Endodermal cell (in vitro differentiated cells): Measurements from ENCODE around the gene ASF1A. TPM values are rescaled to one million over a fixed set of nuclear protein-coding genes. Genes with fewer than 3 reads are reported as not detected.

ENCODE experiments used
- DNase-seq: peaks from one replicate; pipeline ENCODE4 v3.0.0-alpha.2; 2017
- H3K27ac ChIP-seq: 2 replicates; pipeline ENCODE4 v1.5.1; 2013; ENCODE audit warnings: mild to moderate bottlenecking, low read depth, low read length, moderate library complexity
- H3K27me3 ChIP-seq: 2 replicates; pipeline ENCODE4 v1.6.1; 2013; ENCODE audit warnings: mild to moderate bottlenecking, low read length, moderate library complexity; ENCODE audit not compliant: insufficient read depth, control insufficient read depth, poor library complexity, severe bottlenecking
- H3K36me3 ChIP-seq: 2 replicates; pipeline ENCODE4 v1.7.0; 2013; ENCODE audit warnings: mild to moderate bottlenecking, low read length, moderate library complexity; ENCODE audit not compliant: control insufficient read depth, insufficient read depth
- H3K4me1 ChIP-seq: one replicate; pipeline ENCODE4 v1.7.0; 2013; ENCODE audit warnings: low read length; ENCODE audit not compliant: control insufficient read depth, insufficient read depth
- H3K4me3 ChIP-seq: 2 replicates; pipeline ENCODE4 v1.5.1; 2013; ENCODE audit warnings: mild to moderate bottlenecking, low read length, moderate library complexity
- H3K9ac ChIP-seq: 2 replicates; pipeline ENCODE4 v1.6.1; 2013; ENCODE audit warnings: mild to moderate bottlenecking, low read length, moderate library complexity; ENCODE audit not compliant: poor library complexity, severe bottlenecking; ENCODE audit errors: extremely low read depth
- H3K9me3 ChIP-seq: 2 replicates; pipeline ENCODE4 v1.6.1; 2013; ENCODE audit warnings: mild to moderate bottlenecking, low read length, moderate library complexity; ENCODE audit not compliant: control insufficient read depth
- H3K27ac Mint-ChIP-seq: 2 replicates; pipeline ENCODE4 v1.8.0; 2020; ENCODE audit warnings: mixed read lengths
- H3K27me3 Mint-ChIP-seq: 2 replicates; pipeline ENCODE4 v1.8.0; 2021; ENCODE audit warnings: mild to moderate bottlenecking, mixed read lengths; ENCODE audit not compliant: insufficient read depth
- H3K36me3 Mint-ChIP-seq: 2 replicates; pipeline ENCODE4 v1.8.0; 2020; ENCODE audit warnings: low read depth, mixed read lengths
- H3K4me1 Mint-ChIP-seq: 2 replicates; pipeline ENCODE4 v1.8.0; 2020; ENCODE audit warnings: mixed read lengths
- H3K4me3 Mint-ChIP-seq: 2 replicates; pipeline ENCODE4 v1.8.0; 2020; ENCODE audit warnings: mild to moderate bottlenecking, moderate library complexity, mixed read lengths
- H3K9me3 Mint-ChIP-seq: 2 replicates; pipeline ENCODE4 v1.8.0; 2020; ENCODE audit warnings: mild to moderate bottlenecking, mixed read lengths
- WGBS, 2 experiments: methylation state at CpG; one replicate each; pipeline versions ENCODE4 v1.1.5 to v1.1.7; 2013; ENCODE audit warnings: missing lambda C conversion rate in 2 of 2, mixed read lengths in 1 of 2; ENCODE audit not compliant: insufficient coverage in 1 of 2, insufficient read length in 1 of 2; 5-methylcytosine and 5-hydroxymethylcytosine counted together
- total RNA-seq, 2 donors: library from RNA; stranded (reverse); fragmentation: NEBNext Ultra II Directional in 1 of 2; extraction: Animal tissue kit (Norgen Biotek cat#: 25700) in 1 of 2; gene quantifications; 2 replicates in 1 of 2; 3 replicates in 1 of 2; pipeline ENCODE4 v1.2.1, GENCODE V29; 2021
- TF ChIP-seq, protein P1 (sequence below): fragments of 200-600 bp; sonication (generic); conservative IDR thresholded peaks from 2 replicates; pipeline ENCODE4 v1.5.0; 2021; ENCODE audit warnings: antibody characterized with exemption, mild to moderate bottlenecking

ASF1A gene
- total RNA-seq, 2 donors from 2014 or later, result 44.5 to 54.9 TPM

GRCh38 chr6:118899948-118900347, 6.0 kb downstream of the ASF1A start:
- no peak for DNase-seq
- no peak overlapping the region for H3K4me3 Mint-ChIP-seq
- H3K36me3 ChIP-seq, result peaks cover 66% of the 10 kb centered on the region

DNA sequence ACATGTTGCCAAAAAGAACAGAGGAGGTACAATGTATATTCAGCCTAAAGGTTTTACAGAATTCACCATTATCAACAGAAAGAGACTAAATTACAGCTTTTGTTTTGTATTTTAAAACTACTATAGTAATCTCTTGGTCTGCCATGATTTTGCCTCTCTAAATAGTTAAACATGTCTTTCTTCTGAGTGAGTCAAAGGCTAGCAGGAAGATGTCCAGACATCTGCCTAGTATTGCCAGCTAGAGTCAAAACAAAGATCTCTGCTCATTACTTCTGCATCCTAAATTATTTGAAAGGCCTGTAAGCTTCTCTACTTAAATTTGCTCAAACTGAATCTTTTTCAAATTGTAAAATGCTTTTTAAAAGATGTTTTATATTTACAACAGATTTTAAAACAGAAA, 8.8 kb downstream of the ASF1A start:
- H3K4me1 ChIP-seq, result peaks cover 14% of the 10 kb centered on the region
- Mint-ChIP-seq H3K36me3 (peaks cover 75% of the 10 kb centered on the region), H3K4me1 (peaks cover 47% of the 10 kb centered on the region), H3K9me3 (no peaks in the 10 kb centered on the region), H3K27ac (peak overlapping the region; percentile 16), H3K4me3 (no peak overlapping the region), H3K27me3 (no peaks in the 10 kb centered on the region)
- TF ChIP-seq, protein P1, sequence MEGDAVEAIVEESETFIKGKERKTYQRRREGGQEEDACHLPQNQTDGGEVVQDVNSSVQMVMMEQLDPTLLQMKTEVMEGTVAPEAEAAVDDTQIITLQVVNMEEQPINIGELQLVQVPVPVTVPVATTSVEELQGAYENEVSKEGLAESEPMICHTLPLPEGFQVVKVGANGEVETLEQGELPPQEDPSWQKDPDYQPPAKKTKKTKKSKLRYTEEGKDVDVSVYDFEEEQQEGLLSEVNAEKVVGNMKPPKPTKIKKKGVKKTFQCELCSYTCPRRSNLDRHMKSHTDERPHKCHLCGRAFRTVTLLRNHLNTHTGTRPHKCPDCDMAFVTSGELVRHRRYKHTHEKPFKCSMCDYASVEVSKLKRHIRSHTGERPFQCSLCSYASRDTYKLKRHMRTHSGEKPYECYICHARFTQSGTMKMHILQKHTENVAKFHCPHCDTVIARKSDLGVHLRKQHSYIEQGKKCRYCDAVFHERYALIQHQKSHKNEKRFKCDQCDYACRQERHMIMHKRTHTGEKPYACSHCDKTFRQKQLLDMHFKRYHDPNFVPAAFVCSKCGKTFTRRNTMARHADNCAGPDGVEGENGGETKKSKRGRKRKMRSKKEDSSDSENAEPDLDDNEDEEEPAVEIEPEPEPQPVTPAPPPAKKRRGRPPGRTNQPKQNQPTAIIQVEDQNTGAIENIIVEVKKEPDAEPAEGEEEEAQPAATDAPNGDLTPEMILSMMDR, result no peak
- H3K4me3 ChIP-seq, result peak overlapping the region; percentile 22
- no peaks in the 10 kb centered on the region for H3K9me3 ChIP-seq
- no peaks in the 10 kb centered on the region for H3K27me3 ChIP-seq
- no peak for DNase-seq
- peaks cover 92% of the 10 kb centered on the region for H3K36me3 ChIP-seq
- no peak overlapping the region for H3K9ac ChIP-seq
- H3K27ac ChIP-seq, result no peak overlapping the region

More at GRCh38 chr6:118899948-118900347, 6.0 kb downstream of the ASF1A start:
- Mint-ChIP-seq H3K36me3 (peaks cover 55% of the 10 kb centered on the region), H3K4me1 (peaks cover 54% of the 10 kb centered on the region), H3K27ac (no peak overlapping the region), H3K9me3 (no peaks in the 10 kb centered on the region), H3K27me3 (no peaks in the 10 kb centered on the region)
- Histone ChIP-seq H3K4me1 (peaks cover 12% of the 10 kb centered on the region), H3K4me3 (peak overlapping the region; percentile 67), H3K27me3 (no peaks in the 10 kb centered on the region), H3K27ac (no peak overlapping the region), H3K9ac (no peak overlapping the region), H3K9me3 (no peaks in the 10 kb centered on the region)
- 73 to 76% methylated on average over 5 to 6 of the region's 6 CpGs for WGBS, 2 experiments
- TF ChIP-seq, protein P1, result no peak

GRCh38 chr6:118903138-118903537, 9.2 kb downstream of the ASF1A start:
- Mint-ChIP-seq H3K9me3 (no peaks in the 10 kb centered on the region), H3K27ac (peak overlapping the region; percentile 16), H3K36me3 (peaks cover 76% of the 10 kb centered on the region), H3K4me1 (peaks cover 44% of the 10 kb centered on the region), H3K27me3 (no peaks in the 10 kb centered on the region), H3K4me3 (no peak overlapping the region)
- Histone ChIP-seq H3K4me1 (peaks cover 14% of the 10 kb centered on the region), H3K9me3 (no peaks in the 10 kb centered on the region), H3K36me3 (peaks cover 92% of the 10 kb centered on the region), H3K9ac (no peak overlapping the region), H3K27me3 (no peaks in the 10 kb centered on the region), H3K4me3 (peak overlapping the region; percentile 22), H3K27ac (no peak overlapping the region)
- no peak for DNase-seq
- TF ChIP-seq, protein P1, result no peak
- WGBS, 2 experiments, result 80 to 95% methylated on average over 1 to 2 of the region's 2 CpGs
